GM21526 (cell line): ENCODE results near the gene TAMM41.
A peak's percentile ranks its signal among the peaks of the same experiment; 100 is the strongest.
"Not testable (repeated sequence)": the region's sequence is repeated elsewhere in the genome, so short reads cannot be mapped to it uniquely, and the experiment has no call there.

ENCODE experiments used
- ATAC-seq: cut with Tn5 transposase; IDR thresholded peaks from one replicate; pipeline ENCODE4 v1.9.1; 2021; ENCODE audit warnings: moderate library complexity; ENCODE audit not compliant: unreplicated experiment, low FRiP score

Gene TAMM41

DNA sequence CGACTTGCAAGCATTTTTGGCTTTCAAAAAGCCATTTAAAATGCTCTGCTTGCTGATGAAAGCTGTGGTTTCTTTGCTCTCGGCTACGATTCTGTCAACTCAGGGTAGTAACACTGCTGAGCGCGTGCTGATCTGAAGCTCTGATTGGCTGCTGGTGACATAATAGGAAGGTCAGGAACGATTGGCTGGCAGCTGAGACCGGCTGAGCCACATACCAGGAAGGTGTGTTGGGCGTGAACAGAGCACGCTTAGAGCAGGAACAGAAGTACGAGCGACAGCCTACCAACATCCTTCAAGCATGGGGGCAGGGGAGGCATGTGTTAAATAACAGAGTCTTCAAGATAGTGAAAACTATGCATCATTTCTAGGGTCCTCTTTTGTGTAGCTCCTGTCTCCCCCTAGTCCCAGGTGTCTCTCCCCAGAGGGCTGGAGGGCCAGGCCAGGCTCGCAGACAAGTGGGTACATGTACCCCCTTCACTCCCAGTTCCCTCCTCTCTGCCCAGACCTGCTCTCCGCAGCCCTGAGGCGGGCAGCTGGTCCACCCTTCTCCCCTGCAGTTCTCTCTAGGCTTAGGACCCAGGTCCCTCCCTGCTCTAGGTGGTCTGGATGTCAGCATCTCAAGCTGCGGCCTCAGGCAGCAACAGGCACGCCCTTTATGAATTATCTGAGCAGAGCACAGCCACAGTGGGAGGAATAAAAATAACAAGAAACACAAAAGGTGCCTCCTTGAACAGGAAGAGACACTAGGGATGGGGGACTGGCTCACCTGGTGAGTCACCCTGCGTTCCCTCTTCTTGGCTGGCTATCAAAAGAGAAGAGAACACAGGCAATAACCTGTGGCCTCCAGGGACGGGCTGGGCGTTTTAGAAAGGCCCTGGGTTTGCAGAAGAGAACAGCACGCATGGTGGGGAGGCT, 76.0 kb downstream of the TAMM41 start:
- ATAC-seq = peak; percentile 99

DNA sequence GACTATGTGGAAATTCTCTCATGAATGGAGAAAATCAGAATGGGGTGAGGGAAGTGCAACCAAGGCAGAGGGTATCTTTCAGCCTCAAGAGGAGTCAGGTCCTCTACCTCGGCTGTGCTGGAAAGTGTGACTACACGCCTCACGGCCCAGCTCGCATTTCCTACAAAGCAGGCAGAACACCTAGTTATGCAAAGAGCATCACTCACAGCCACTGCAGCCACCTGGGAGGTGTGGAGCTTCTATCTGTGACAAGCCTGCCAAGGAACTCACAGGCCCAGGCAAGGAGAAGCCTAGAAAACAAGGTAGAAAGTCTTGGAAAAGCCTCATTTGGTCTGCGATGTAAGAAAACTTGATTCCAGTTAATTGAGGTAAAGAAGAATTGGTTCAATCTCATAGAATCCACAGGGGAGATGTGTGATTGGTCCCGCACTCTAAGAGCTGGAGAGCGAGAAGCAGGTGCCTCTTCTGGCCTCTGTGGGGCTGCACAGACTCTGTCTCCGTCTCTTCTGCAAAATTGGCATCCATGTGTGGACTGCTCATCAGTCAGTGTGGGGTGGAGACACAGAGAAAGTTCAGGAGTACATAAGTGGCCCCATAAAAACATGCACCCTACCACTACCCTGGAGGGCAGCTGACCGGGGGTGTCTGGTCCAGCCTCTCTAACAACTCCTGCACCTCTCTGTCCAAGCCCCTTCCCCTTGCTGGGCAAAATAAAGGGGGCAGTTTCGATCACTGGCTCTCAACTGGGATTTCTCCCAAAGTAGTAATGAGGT, 76.8 kb downstream of the TAMM41 start:
- peak; percentile 17 for ATAC-seq

DNA sequence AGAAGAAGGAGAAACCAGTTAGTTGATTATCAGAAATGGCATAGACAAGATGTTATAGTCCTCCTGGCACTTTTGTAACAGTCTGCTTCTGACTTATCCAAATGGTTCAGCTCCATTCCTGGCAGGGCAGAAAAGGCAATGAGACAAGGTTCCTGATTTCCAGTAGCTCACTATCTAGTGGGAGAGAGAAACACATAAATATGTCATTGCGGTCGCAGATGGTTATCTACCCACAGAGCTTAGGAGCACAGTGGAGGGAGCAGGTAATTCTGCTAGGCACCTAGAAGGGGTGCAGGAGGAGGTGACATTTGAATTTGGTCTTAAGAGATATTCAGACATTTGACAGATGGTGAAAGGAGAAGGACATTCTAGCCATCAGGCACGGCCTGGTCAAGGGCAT, 78.1 kb downstream of the TAMM41 start:
- no peak for ATAC-seq

DNA sequence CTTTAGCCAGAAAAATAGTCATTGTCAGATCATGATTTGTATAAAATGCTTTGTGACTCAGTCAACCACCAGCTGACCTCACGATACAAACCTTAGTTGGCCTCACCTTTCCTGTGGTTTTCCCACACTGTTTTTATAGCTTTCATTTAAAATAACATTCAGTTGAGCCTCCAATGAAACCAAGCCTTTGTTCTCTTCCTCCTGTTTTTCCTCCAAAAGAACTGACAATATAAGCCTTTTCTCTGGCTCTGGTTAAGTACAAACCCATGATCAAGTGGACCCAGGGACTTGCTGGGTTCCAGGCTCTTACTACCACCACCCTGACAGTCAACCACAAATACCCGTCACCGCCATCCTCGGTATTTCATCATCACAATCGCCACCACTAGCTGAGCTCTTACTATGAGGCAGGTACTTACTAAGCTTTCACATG, 81.7 kb downstream of the TAMM41 start:
- no peak for ATAC-seq

GRCh38 chr3:11759996-11760395, 86.7 kb downstream of the TAMM41 start:
- ATAC-seq = no peak

GRCh38 chr3:11757929-11758328, 88.8 kb downstream of the TAMM41 start:
- no peak for ATAC-seq

GRCh38 chr3:11757441-11757875, 89.2 kb downstream of the TAMM41 start:
- ATAC-seq = no peak

DNA sequence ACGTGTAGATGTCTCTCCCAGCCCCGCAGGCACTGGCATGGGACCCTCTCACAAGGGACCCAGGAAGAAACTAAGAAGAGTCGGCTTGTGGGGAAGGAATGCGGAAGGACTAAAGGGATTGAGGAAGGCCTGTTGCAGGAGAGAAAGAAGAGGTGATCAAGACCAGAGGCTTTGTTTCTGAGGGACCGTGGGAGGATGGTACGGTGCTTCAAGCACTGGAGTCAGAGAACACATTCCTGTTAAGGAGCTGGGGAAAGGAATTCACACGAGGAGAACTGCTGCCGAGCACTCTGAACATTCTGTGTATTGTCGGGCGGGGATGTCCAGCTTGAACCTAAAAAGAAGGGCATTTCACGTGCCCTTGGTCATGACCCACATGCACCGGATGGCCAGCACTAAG, 91.4 kb downstream of the TAMM41 start:
- ATAC-seq = no peak

- ATAC-seq = not testable (repeated sequence)
Observed at GRCh38 chr3:11752254-11752653, 94.4 kb downstream of the TAMM41 start.

- not testable (repeated sequence) for ATAC-seq
Observed at GRCh38 chr3:11748306-11748705, 98.4 kb downstream of the TAMM41 start.
